ENCODE data around the gene CASKIN2.

CASKIN2 gene

GRCh38 chr17:75557852-75558665 is 42.7 kb upstream of the CASKIN2 start:
- H3K4me3 ChIP-seq (ENCODE audit: low read depth in 1 of 5, low read length in 5 of 5) = no peak overlapping the region
- H3K27me3 ChIP-seq (ENCODE audit: control insufficient read depth in 5 of 5, insufficient read depth in 4 of 5, low read length in 5 of 5) = no peaks in the 10 kb centered on the region
- no peak overlapping the region for H3K27ac ChIP-seq (ENCODE audit: low read depth, low read length)
- peak overlapping the region in 1 of 5 donors; percentile 17 for H3K9ac ChIP-seq (ENCODE audit: low read length in 5 of 5)
- H3K4me1 ChIP-seq (ENCODE audit: control insufficient read depth in 5 of 5, insufficient read depth in 5 of 5, low read length in 5 of 5) = peaks cover 0 to 10% (median 5%) of the 10 kb centered on the region in 5 donors
- no peaks in the 10 kb centered on the region for H3K9me3 ChIP-seq (ENCODE audit: control insufficient read depth in 5 of 5, low read length in 5 of 5)
- peaks cover 0 to 3% (median 2%) of the 10 kb centered on the region in 5 donors for H3K36me3 ChIP-seq (ENCODE audit: control insufficient read depth in 5 of 5, insufficient read depth in 5 of 5, low read length in 5 of 5)

DNA sequence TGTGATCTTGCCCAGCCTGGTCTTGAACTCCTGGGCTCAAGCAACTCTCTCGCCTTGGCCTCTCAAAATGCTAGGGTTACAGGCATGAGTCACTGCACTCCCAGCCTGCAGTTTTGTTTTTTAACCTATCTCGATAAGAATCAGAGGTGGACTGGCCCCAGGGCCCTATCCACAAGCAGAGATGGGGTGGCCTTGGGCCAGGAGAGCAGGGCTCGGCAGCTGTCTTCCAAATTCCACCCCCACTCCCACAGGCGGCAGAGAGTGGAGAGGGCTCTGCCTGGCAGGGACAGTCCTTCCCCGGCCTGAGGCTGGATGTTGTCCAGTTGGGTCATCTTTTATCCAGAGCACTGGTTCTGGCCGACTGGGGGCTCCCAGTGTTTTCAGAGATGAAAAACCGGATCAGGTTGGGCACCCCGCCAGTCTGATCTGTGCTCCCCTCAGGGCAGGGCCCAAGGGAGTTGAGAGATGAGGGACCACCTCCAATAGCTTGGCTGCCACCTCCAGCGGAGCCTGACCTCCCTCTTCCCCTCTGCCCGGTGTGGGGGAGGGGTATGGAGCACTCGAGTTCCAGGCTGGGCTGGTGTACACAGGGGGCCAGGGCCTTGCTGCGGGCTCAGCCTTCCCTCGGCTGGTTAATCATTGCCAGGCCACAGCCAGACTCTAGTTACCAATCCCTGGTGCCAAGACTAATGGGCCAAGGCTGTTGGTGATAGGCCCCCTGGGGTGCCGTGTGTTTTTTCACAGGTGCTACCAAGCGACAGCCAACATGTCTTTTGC is 41.9 kb upstream of the CASKIN2 start:
- Histone ChIP-seq H3K4me3 (ENCODE audit: low read depth in 1 of 5, low read length in 5 of 5) (no peak overlapping the region), H3K4me1 (ENCODE audit: control insufficient read depth in 5 of 5, insufficient read depth in 5 of 5, low read length in 5 of 5) (peaks cover 0 to 14% (median 5%) of the 10 kb centered on the region in 5 donors), H3K9me3 (ENCODE audit: control insufficient read depth in 5 of 5, low read length in 5 of 5) (no peaks in the 10 kb centered on the region), H3K27ac (ENCODE audit: low read depth, low read length) (no peak overlapping the region), H3K36me3 (ENCODE audit: control insufficient read depth in 5 of 5, insufficient read depth in 5 of 5, low read length in 5 of 5) (no peaks in the 10 kb centered on the region), H3K9ac (ENCODE audit: low read length in 5 of 5) (peak overlapping the region in 1 of 5 donors; percentile 17), H3K27me3 (ENCODE audit: control insufficient read depth in 5 of 5, insufficient read depth in 4 of 5, low read length in 5 of 5) (no peaks in the 10 kb centered on the region)

DNA sequence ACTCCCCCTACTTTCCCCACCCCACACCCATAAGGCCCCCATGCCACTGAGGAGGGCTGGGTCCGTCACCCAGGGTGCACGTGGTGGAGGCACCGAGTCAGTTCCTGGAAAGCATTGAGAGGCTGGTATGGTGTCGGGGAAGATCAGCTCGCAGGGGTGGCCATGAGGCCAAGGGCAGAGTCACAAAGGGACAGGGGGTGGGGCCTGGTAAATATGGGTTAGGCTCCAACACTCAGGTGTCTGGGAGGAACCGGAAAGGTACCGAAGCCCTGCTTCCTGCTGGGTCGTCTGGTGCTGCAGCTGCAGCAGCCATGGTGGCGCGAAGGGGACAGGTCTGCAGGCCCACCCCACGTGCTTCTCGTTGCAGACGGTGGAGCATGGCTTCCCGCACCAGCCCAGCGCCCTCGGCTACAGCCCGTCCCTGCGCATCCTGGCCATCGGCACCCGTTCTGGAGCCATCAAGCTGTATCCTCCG is 40.4 kb upstream of the CASKIN2 start:
- Histone ChIP-seq H3K36me3 (ENCODE audit: control insufficient read depth in 5 of 5, insufficient read depth in 5 of 5, low read length in 5 of 5) (no peaks in the 10 kb centered on the region), H3K9ac (ENCODE audit: low read length in 5 of 5) (no peak overlapping the region), H3K4me1 (ENCODE audit: control insufficient read depth in 5 of 5, insufficient read depth in 5 of 5, low read length in 5 of 5) (peaks cover 0 to 14% (median 4%) of the 10 kb centered on the region in 5 donors), H3K4me3 (ENCODE audit: low read depth in 1 of 5, low read length in 5 of 5) (no peak overlapping the region), H3K9me3 (ENCODE audit: control insufficient read depth in 5 of 5, low read length in 5 of 5) (no peaks in the 10 kb centered on the region), H3K27ac (ENCODE audit: low read depth, low read length) (no peak overlapping the region), H3K27me3 (ENCODE audit: control insufficient read depth in 5 of 5, insufficient read depth in 4 of 5, low read length in 5 of 5) (no peaks in the 10 kb centered on the region)

DNA sequence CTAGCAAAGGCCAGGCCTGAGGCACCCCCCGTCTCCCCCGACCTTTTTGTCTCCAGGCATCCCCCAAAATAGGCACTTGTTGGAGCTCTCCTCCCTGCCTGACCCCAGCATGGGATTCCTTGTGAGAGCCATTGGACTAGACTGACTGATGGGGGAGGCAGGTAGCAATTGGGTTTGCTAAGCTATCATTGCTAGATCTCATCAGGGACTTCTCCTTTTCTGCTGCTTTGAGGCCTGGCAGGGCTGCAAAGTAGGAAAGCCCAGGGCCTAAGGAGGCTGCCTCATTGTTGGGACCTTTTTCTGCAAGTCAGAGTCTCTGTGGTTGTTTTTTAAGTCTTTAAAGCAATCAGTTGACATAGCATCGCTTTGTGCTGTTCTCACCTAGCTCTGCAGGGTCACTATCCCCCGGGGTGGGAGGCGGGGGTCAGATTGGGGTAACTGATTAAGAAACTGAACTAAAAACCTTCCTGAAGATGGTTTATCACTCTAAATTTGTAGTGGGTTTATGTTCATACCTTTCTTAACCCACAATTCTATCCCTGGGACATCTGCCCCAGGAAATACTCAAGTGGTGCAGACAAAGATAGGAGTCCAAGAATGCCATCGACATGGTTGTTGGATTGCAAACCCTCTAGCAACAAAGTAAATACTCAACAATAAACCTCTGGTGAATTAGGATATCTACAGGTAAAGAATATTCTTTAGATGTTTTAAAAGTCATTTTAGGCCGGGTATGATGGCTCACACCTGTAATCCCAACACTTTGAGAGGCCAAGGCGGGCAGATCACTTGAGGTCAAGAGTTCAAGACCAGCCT is 38.2 kb upstream of the CASKIN2 start:
- Histone ChIP-seq H3K4me3 (ENCODE audit: low read depth in 1 of 5, low read length in 5 of 5) (no peak overlapping the region), H3K9ac (ENCODE audit: low read length in 5 of 5) (no peak overlapping the region), H3K27me3 (ENCODE audit: control insufficient read depth in 5 of 5, insufficient read depth in 4 of 5, low read length in 5 of 5) (peaks cover 0 to 3% (median 0%) of the 10 kb centered on the region in 5 donors), H3K27ac (ENCODE audit: low read depth, low read length) (no peak overlapping the region), H3K9me3 (ENCODE audit: control insufficient read depth in 5 of 5, low read length in 5 of 5) (no peaks in the 10 kb centered on the region), H3K36me3 (ENCODE audit: control insufficient read depth in 5 of 5, insufficient read depth in 5 of 5, low read length in 5 of 5) (no peaks in the 10 kb centered on the region), H3K4me1 (ENCODE audit: control insufficient read depth in 5 of 5, insufficient read depth in 5 of 5, low read length in 5 of 5) (peaks cover 0 to 14% (median 4%) of the 10 kb centered on the region in 5 donors)

- Histone ChIP-seq H3K9me3 (ENCODE audit: control insufficient read depth in 5 of 5, low read length in 5 of 5) (no peaks in the 10 kb centered on the region), H3K27me3 (ENCODE audit: control insufficient read depth in 5 of 5, insufficient read depth in 4 of 5, low read length in 5 of 5) (peaks cover 0 to 3% (median 0%) of the 10 kb centered on the region in 5 donors), H3K36me3 (ENCODE audit: control insufficient read depth in 5 of 5, insufficient read depth in 5 of 5, low read length in 5 of 5) (no peaks in the 10 kb centered on the region), H3K4me1 (ENCODE audit: control insufficient read depth in 5 of 5, insufficient read depth in 5 of 5, low read length in 5 of 5) (peaks cover 0 to 14% (median 4%) of the 10 kb centered on the region in 5 donors), H3K4me3 (ENCODE audit: low read depth in 1 of 5, low read length in 5 of 5) (no peak overlapping the region), H3K9ac (ENCODE audit: low read length in 5 of 5) (no peak overlapping the region), H3K27ac (ENCODE audit: low read depth, low read length) (no peak overlapping the region)
Measured at GRCh38 chr17:75552425-75553294, 37.3 kb upstream of the CASKIN2 start.

- H3K27ac ChIP-seq (ENCODE audit: low read depth, low read length) = no peak overlapping the region
- H3K9ac ChIP-seq (ENCODE audit: low read length in 5 of 5) = no peak overlapping the region
- no peaks in the 10 kb centered on the region for H3K36me3 ChIP-seq (ENCODE audit: control insufficient read depth in 5 of 5, insufficient read depth in 5 of 5, low read length in 5 of 5)
- H3K9me3 ChIP-seq (ENCODE audit: control insufficient read depth in 5 of 5, low read length in 5 of 5) = no peaks in the 10 kb centered on the region
- peaks cover 0 to 6% (median 0%) of the 10 kb centered on the region in 5 donors for H3K4me1 ChIP-seq (ENCODE audit: control insufficient read depth in 5 of 5, insufficient read depth in 5 of 5, low read length in 5 of 5)
- H3K27me3 ChIP-seq (ENCODE audit: control insufficient read depth in 5 of 5, insufficient read depth in 4 of 5, low read length in 5 of 5) = peaks cover 0 to 3% (median 0%) of the 10 kb centered on the region in 5 donors
- H3K4me3 ChIP-seq (ENCODE audit: low read depth in 1 of 5, low read length in 5 of 5) = no peak overlapping the region
Measured at GRCh38 chr17:75551266-75551665, 35.9 kb upstream of the CASKIN2 start.

DNA sequence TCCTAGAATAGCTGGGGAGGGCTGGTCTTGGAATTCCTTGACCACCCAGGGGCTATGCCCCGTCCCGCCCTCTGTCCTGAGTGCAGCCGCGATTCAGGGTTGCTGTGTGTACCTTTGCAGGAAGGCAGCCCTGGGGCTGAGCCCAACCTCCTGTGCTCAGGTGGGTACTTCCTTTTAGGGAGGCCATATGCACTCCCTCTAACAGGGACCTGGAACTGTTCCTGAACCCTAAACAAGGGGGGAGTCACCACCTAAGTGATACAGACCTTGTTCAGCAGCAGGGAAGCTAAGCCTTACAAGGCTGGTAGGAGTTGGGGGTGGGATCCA is 34.8 kb upstream of the CASKIN2 start:
- no peaks in the 10 kb centered on the region for H3K9me3 ChIP-seq (ENCODE audit: control insufficient read depth in 5 of 5, low read length in 5 of 5)
- no peak overlapping the region for H3K27ac ChIP-seq (ENCODE audit: low read depth, low read length)
- H3K4me3 ChIP-seq (ENCODE audit: low read depth in 1 of 5, low read length in 5 of 5) = no peak overlapping the region
- H3K27me3 ChIP-seq (ENCODE audit: control insufficient read depth in 5 of 5, insufficient read depth in 4 of 5, low read length in 5 of 5) = peaks cover 0 to 3% (median 0%) of the 10 kb centered on the region in 5 donors
- no peaks in the 10 kb centered on the region for H3K36me3 ChIP-seq (ENCODE audit: control insufficient read depth in 5 of 5, insufficient read depth in 5 of 5, low read length in 5 of 5)
- H3K4me1 ChIP-seq (ENCODE audit: control insufficient read depth in 5 of 5, insufficient read depth in 5 of 5, low read length in 5 of 5) = peaks cover 0 to 6% (median 0%) of the 10 kb centered on the region in 5 donors
- H3K9ac ChIP-seq (ENCODE audit: low read length in 5 of 5) = peak overlapping the region in 1 of 5 donors; percentile 20

DNA sequence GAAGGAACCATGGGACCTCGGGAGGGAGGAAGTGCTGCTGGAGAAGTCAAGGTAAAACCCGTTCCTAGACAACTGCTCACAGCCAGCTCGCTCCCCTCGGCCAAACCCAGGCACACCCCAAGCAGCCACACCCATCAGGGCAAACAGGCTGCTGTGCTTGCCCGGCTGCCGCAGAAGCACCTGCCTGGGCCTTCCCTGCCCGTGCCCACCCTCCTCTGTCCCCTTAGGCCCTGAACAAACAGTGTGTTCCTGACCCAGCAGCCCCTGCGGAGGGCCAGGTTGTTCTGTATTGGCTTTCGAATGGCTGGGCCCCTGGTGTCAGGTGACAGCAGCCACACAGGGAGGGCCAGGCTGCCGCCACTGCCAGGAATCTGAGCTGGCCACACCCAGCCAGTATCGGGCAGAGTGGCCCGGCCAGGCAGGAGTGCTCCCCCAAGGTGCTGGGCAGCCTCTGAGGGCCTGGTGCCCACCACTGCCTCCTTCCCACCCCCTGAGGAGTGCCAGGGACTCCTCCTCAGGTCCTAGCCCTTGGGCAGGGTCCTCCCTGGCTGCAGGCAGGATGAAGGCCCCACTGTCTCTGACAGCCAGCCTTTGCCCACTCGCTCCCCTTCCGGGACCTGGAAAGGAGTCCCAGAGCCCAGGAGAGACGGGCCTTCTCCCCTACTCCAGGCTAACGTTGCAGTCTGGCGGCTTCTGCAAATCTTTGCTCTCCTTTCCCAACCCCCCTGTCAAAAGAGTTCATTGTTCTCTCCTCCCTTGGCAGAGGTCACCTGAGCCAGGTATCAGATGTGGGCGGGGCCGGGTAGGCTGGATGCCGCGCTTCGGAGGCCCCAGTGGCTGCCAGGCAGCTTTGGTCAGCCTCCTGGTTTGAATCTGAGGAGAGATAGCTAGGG is 34.2 kb upstream of the CASKIN2 start:
- no peak overlapping the region for H3K4me3 ChIP-seq (ENCODE audit: low read depth in 1 of 5, low read length in 5 of 5)
- no peaks in the 10 kb centered on the region for H3K36me3 ChIP-seq (ENCODE audit: control insufficient read depth in 5 of 5, insufficient read depth in 5 of 5, low read length in 5 of 5)
- no peak overlapping the region for H3K27ac ChIP-seq (ENCODE audit: low read depth, low read length)
- peaks cover 0 to 6% (median 0%) of the 10 kb centered on the region in 5 donors for H3K4me1 ChIP-seq (ENCODE audit: control insufficient read depth in 5 of 5, insufficient read depth in 5 of 5, low read length in 5 of 5)
- H3K9me3 ChIP-seq (ENCODE audit: control insufficient read depth in 5 of 5, low read length in 5 of 5) = no peaks in the 10 kb centered on the region
- H3K27me3 ChIP-seq (ENCODE audit: control insufficient read depth in 5 of 5, insufficient read depth in 4 of 5, low read length in 5 of 5) = peaks cover 0 to 3% (median 0%) of the 10 kb centered on the region in 5 donors
- H3K9ac ChIP-seq (ENCODE audit: low read length in 5 of 5) = peak overlapping the region in 1 of 5 donors; percentile 20
